Vagina (tissue), 2 donors: ENCODE data around the gene RHO.

ENCODE experiments used
- CTCF ChIP-seq, 3 experiments: fragments of 450-650 bp in 2 of 3; fragments of 200-600 bp in 1 of 3; sonication (generic) in 1 of 3; IDR thresholded peaks; one replicate each; pipeline ENCODE4 v1.5.1; 2017 to 2019; ENCODE audit warnings: antibody characterized with exemption in 3 of 3, mild to moderate bottlenecking in 2 of 3, moderate library complexity in 2 of 3
- POLR2A ChIP-seq, 2 donors: fragments of 450-650 bp; IDR thresholded peaks; one replicate each; pipeline ENCODE4 v1.6.1; 2017; ENCODE audit warnings: antibody characterized with exemption in 2 of 2, mild to moderate bottlenecking in 2 of 2, moderate library complexity in 2 of 2
- POLR2AphosphoS5 ChIP-seq, 2 donors: sonication (generic); formaldehyde crosslinking; IDR thresholded peaks; one replicate each; pipeline ENCODE4 v1.9.0; 2017; ENCODE audit warnings: antibody characterized with exemption in 2 of 2, mild to moderate bottlenecking in 2 of 2, low read depth in 1 of 2; ENCODE audit not compliant: insufficient read depth in 1 of 2

GRCh38 chr3:129483870-129484269 lies 44.6 kb upstream of the RHO start:
- no peak for TF ChIP-seq CTCF (IDR thresholded peaks at IDR 0.05)
- TF ChIP-seq POLR2A (IDR thresholded peaks at IDR 0.05) = no peak
- TF ChIP-seq POLR2AphosphoS5 (IDR thresholded peaks at IDR 0.05; ENCODE audit: insufficient read depth in 1 of 2, low read depth in 1 of 2) = no peak
